ENCODE data around the gene LKAAEAR1.

The LKAAEAR1 gene

DNA sequence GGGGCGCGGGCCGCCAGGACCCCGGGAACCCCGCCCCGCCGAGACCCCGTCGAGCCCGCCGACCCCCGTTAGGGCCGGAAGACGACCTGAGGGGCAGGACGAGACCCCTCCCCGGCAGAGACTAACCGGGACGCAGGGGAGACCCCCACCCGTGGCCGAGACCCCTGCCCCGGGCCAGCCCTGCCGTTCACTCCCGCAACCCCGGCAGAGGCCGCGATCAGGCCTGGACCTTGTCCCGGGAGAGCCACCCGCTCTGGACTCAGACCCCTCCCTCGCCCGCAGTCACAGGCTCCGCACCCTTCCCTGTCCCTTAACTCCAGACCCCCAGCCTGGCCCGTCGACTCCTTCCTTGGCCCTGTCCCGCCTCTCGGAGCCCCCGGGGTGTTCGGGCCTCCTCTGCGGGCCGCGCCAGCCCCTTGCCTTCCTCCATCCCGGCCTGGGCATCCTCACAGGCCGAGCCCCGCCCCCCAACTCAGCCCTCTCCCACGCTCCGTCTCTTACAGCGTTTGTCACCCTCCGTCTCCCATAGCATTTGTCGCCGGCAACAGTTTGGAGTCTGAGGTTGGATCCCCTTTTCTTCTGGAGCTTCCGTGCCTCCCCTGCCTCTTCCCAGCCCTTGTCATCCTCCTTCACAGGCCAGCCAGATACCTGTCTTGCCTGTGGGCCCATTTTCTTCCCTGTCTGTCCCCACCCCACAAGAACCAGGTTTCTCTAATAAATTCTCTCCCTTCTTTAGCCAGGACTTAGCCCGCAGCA is 20.6 kb downstream of the LKAAEAR1 start:
- peak overlapping the region; percentile 79 for H2AFZ ChIP-seq
- no peaks in the 10 kb centered on the region for H3K27me3 ChIP-seq (ENCODE audit: control insufficient read depth, insufficient read depth, low read length)
- H3K4me3 ChIP-seq (ENCODE audit: low read depth, low read length) = peak overlapping the region; percentile 71
- no peaks in the 10 kb centered on the region for H3K36me3 ChIP-seq (ENCODE audit: control insufficient read depth, insufficient read depth, low read length)
- TF ChIP-seq, protein P1, sequence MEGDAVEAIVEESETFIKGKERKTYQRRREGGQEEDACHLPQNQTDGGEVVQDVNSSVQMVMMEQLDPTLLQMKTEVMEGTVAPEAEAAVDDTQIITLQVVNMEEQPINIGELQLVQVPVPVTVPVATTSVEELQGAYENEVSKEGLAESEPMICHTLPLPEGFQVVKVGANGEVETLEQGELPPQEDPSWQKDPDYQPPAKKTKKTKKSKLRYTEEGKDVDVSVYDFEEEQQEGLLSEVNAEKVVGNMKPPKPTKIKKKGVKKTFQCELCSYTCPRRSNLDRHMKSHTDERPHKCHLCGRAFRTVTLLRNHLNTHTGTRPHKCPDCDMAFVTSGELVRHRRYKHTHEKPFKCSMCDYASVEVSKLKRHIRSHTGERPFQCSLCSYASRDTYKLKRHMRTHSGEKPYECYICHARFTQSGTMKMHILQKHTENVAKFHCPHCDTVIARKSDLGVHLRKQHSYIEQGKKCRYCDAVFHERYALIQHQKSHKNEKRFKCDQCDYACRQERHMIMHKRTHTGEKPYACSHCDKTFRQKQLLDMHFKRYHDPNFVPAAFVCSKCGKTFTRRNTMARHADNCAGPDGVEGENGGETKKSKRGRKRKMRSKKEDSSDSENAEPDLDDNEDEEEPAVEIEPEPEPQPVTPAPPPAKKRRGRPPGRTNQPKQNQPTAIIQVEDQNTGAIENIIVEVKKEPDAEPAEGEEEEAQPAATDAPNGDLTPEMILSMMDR (IDR thresholded peaks at IDR 0.05) = no peak
- H3K27ac ChIP-seq = peak overlapping the region; percentile 68
- peaks cover 5% of the 10 kb centered on the region for H3K79me2 ChIP-seq
- peaks cover 20% of the 10 kb centered on the region for H3K4me1 ChIP-seq
- H3K9me3 ChIP-seq (ENCODE audit: control insufficient read depth, low read length) = no peaks in the 10 kb centered on the region
- H3K9ac ChIP-seq = peak overlapping the region; percentile 57
- H3K4me2 ChIP-seq (ENCODE audit: low read length) = peak overlapping the region; percentile 98

DNA sequence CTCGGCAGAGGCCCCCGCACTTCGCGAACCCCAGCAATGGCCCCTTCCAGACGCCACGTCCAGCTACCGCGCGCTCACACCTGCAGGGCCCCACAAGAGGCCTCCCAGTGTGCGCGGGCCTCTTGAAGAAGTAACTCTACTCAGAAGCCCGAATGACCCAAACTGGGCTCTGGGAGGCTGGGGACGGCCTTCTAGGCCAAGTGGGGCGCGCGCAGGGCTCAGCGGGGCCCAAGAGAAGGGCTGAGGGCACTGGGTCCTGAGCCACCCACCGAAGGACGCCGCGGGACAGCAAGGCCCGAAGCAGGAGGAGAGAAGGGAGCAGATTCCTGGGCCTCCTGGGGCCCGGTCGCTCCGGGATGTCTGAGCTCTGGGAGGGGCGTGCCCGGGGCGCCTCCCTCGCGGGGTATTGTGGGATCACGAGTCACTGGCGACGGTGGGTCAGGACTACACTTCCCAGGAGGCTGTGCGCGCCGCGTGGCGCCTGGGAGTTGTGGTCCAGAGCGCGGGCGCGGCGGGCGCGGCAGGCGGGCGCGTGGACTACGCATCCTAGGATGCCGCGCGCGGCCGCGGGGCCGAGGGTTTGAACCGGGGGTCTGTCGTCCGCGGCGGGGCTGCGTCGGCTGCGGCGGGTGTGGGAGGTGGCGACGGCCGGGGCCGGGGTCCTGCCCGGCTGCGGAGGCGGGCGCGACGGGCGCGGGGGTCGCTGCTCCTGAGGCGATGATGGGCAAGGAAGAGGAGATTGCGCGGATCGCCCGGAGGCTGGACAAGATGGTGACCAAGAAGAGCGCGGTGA is 21.4 kb downstream of the LKAAEAR1 start, which contains the start of gene TCEA2:
Gene TCEA2, plus strand, starts transcription at position 603 of the 793 bp plus-strand sequence. Its CDS starts 115 bp downstream, at position 718.
- TF ChIP-seq, protein P1 (IDR thresholded peaks at IDR 0.05) = no peak
- H3K79me2 ChIP-seq = peaks cover 5% of the 10 kb centered on the region
- H2AFZ ChIP-seq = peak within 1 kb of the TSS; percentile 92
- H3K4me1 ChIP-seq = peaks cover 20% of the 10 kb centered on the region
- peak within 1 kb of the TSS; percentile 57 for H3K9ac ChIP-seq
- H3K36me3 ChIP-seq (ENCODE audit: control insufficient read depth, insufficient read depth, low read length) = no peaks in the 10 kb centered on the region
- H3K9me3 ChIP-seq (ENCODE audit: control insufficient read depth, low read length) = no peaks in the 10 kb centered on the region
- peak within 1 kb of the TSS; percentile 98 for H3K4me2 ChIP-seq (ENCODE audit: low read length)
- no peaks in the 10 kb centered on the region for H3K27me3 ChIP-seq (ENCODE audit: control insufficient read depth, insufficient read depth, low read length)
- peak within 1 kb of the TSS; percentile 71 for H3K4me3 ChIP-seq (ENCODE audit: low read depth, low read length)
- H3K27ac ChIP-seq = peak within 1 kb of the TSS; percentile 87

DNA sequence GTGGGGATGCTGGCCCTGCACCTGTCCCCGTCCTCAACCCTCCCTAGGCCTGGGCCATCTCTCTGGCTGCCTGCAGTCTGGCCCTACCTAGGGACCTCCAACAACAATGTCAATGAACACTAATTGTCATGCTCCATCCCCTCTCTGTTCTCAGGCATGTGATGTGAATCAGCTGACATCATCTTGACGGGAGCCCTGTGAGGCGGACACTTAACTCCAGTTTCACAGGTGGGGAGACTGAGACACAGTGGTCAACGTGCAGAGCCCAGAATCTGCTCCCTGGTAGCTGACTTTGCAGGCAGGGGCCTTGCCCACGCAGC is 22.0 kb downstream of the LKAAEAR1 start:
- H3K9me3 ChIP-seq (ENCODE audit: control insufficient read depth, low read length) = no peaks in the 10 kb centered on the region
- H3K27me3 ChIP-seq (ENCODE audit: control insufficient read depth, insufficient read depth, low read length) = no peaks in the 10 kb centered on the region
- no peaks in the 10 kb centered on the region for H3K36me3 ChIP-seq (ENCODE audit: control insufficient read depth, insufficient read depth, low read length)
- H3K27ac ChIP-seq = peak overlapping the region; percentile 87
- peaks cover 20% of the 10 kb centered on the region for H3K4me1 ChIP-seq
- peak overlapping the region; percentile 71 for H3K4me3 ChIP-seq (ENCODE audit: low read depth, low read length)
- H3K4me2 ChIP-seq (ENCODE audit: low read length) = peak overlapping the region; percentile 88
- TF ChIP-seq, protein P1 (IDR thresholded peaks at IDR 0.05) = no peak
- peak overlapping the region; percentile 22 for H3K9ac ChIP-seq
- H3K79me2 ChIP-seq = peaks cover 5% of the 10 kb centered on the region
- H2AFZ ChIP-seq = peak overlapping the region; percentile 92

DNA sequence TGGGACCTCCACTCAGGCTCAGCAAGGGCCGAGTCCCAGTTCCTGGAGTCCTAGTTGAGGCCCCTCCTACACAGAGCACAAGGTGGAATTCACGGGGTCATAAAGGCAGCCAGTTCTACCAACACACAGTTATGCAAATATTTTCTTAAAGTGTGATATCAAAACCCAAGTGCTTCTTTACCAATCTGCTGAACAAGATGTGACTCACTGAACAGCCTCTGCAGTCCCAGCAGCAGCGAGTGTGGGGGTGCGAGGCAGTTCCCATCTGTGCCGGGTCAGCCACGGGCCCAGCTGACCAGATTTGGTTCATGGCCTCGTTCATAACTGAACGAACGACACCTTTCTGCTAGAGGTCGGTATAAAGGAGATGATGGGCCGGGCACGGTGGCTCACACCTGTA is 25.7 kb downstream of the LKAAEAR1 start:
- Histone ChIP-seq H3K27ac (no peak overlapping the region), H2AFZ (no peak overlapping the region), H3K4me2 (ENCODE audit: low read length) (no peak overlapping the region), H3K36me3 (ENCODE audit: control insufficient read depth, insufficient read depth, low read length) (no peaks in the 10 kb centered on the region), H3K27me3 (ENCODE audit: control insufficient read depth, insufficient read depth, low read length) (no peaks in the 10 kb centered on the region), H3K4me3 (ENCODE audit: low read depth, low read length) (no peak overlapping the region), H3K4me1 (peaks cover 4% of the 10 kb centered on the region), H3K79me2 (no peaks in the 10 kb centered on the region), H3K9me3 (ENCODE audit: control insufficient read depth, low read length) (no peaks in the 10 kb centered on the region), H3K9ac (no peak overlapping the region)
- TF ChIP-seq, protein P1 (IDR thresholded peaks at IDR 0.05) = no peak
